Neutrophil (primary cell): Measurements from ENCODE around the gene FAM111B.
A peak's percentile ranks its signal among the peaks of the same experiment; 100 is the strongest.

ENCODE experiments used
- H3K27ac ChIP-seq: fragments of 200-600 bp; sonication (generic); 2 replicates; pipeline ENCODE4 v1.5.1; 2016; ENCODE audit warnings: mild to moderate bottlenecking, moderate library complexity
- H3K27me3 ChIP-seq: fragments of 200-600 bp; sonication (generic); 2 replicates; pipeline ENCODE4 v1.6.0; 2016; ENCODE audit warnings: mild to moderate bottlenecking
- H3K36me3 ChIP-seq: fragments of 200-600 bp; sonication (generic); 2 replicates; pipeline ENCODE4 v1.5.1; 2017
- H3K4me1 ChIP-seq, 2 experiments: fragments of 200-600 bp in 1 of 2; sonication (generic) in 1 of 2; 1 replicate in 1 of 2; 2 replicates in 1 of 2; pipeline versions ENCODE4 v1.5.1 to v1.6.1; 2013 to 2016; ENCODE audit warnings: low read depth in 1 of 2, low read length in 1 of 2, mild to moderate bottlenecking in 1 of 2, moderate library complexity in 1 of 2; ENCODE audit not compliant: control insufficient read depth in 1 of 2, insufficient read depth in 1 of 2
- H3K4me3 ChIP-seq, 2 experiments: fragments of 200-600 bp in 1 of 2; sonication (generic) in 1 of 2; 1 replicate in 1 of 2; 2 replicates in 1 of 2; pipeline ENCODE4 v1.5.1; 2013 to 2016; ENCODE audit warnings: low read depth in 1 of 2, low read length in 1 of 2, mild to moderate bottlenecking in 1 of 2, moderate library complexity in 1 of 2
- H3K9me3 ChIP-seq: fragments of 200-600 bp; sonication (generic); 2 replicates; pipeline ENCODE4 v1.5.1; 2016
- TF ChIP-seq, protein P1 (sequence below): fragments of 200-600 bp; sonication (generic); IDR thresholded peaks from 2 replicates; pipeline ENCODE4 v1.5.1; 2016; ENCODE audit warnings: antibody characterized with exemption

The FAM111B gene

DNA sequence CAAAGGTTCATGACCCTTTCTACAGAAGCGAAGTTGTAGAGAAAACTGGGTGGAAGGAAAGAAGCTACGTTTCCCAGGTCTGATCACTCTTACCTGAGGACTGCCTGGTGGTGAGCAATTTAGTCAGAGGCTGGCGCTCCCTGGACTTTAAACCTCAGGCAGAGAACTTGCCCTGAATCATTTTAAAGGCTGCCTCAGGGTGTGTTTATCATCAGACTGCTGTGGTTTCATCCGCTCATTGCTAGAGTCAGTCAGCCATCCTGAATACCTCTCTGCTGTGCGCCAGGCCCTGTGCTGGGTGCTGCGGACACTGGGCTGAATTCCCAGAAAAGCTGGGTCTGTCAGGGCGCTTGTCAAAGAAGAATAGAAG is 67.6 kb downstream of the FAM111B start:
- Histone ChIP-seq H3K4me1 (peaks cover 23 to 26% of the 10 kb centered on the region in 2 experiments), H3K27ac (peak overlapping the region; percentile 13), H3K36me3 (peaks cover 7% of the 10 kb centered on the region), H3K27me3 (peaks cover 35% of the 10 kb centered on the region), H3K4me3 (no peak overlapping the region), H3K9me3 (no peaks in the 10 kb centered on the region)
- TF ChIP-seq, protein P1, sequence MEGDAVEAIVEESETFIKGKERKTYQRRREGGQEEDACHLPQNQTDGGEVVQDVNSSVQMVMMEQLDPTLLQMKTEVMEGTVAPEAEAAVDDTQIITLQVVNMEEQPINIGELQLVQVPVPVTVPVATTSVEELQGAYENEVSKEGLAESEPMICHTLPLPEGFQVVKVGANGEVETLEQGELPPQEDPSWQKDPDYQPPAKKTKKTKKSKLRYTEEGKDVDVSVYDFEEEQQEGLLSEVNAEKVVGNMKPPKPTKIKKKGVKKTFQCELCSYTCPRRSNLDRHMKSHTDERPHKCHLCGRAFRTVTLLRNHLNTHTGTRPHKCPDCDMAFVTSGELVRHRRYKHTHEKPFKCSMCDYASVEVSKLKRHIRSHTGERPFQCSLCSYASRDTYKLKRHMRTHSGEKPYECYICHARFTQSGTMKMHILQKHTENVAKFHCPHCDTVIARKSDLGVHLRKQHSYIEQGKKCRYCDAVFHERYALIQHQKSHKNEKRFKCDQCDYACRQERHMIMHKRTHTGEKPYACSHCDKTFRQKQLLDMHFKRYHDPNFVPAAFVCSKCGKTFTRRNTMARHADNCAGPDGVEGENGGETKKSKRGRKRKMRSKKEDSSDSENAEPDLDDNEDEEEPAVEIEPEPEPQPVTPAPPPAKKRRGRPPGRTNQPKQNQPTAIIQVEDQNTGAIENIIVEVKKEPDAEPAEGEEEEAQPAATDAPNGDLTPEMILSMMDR, result no peak

DNA sequence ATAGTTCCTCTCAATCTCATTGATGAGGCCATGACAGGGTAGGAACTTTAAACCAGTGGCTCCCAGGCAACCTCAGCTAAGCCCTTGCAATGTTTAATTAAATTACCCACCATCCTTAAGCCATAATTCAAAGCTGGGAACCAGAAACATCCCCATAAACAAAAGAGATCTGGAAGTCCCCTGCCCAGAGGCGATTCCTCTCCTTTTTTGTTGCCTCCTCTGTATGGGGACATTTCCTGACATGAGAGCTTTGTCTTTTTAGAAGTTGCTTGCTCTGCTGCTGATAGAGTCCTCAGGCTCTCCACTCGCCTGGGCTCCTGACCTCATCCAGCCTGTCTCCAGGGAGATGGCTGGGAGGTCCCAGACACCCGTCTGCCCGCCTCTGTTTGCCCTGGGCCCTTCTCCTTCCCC is 68.1 kb downstream of the FAM111B start:
- Histone ChIP-seq H3K4me1 (peaks cover 23 to 26% of the 10 kb centered on the region in 2 experiments), H3K27ac (peak overlapping the region; percentile 13), H3K9me3 (no peaks in the 10 kb centered on the region), H3K36me3 (peaks cover 7% of the 10 kb centered on the region), H3K4me3 (no peak overlapping the region), H3K27me3 (peaks cover 35% of the 10 kb centered on the region)
- TF ChIP-seq, protein P1, result no peak

DNA sequence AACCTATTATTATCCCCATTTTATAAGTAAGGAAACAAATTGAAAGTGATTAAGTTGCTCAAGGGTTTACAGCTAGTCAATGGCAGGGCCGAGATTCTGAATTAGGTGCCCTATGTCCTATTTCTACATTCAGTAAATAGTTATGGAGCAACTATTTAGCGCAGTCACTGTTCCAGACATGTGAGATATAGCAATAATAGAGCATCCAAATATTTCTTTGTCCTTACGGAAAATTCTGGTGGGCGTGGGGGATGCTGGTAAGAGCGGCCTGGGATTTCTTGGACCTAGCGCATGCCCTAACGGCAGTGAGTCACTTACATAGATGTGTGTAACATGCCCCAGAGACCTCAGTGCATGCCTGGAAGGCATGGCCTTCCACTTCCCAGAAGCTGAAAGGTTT is 69.3 kb downstream of the FAM111B start:
- H3K9me3 ChIP-seq, result no peaks in the 10 kb centered on the region
- no peak overlapping the region for H3K27ac ChIP-seq
- TF ChIP-seq, protein P1, result no peak

More for the DNA sequence above, 69.3 kb downstream of the FAM111B start:
- H3K27me3 ChIP-seq, result peaks cover 35% of the 10 kb centered on the region
- H3K4me1 ChIP-seq, result peaks cover 23 to 24% of the 10 kb centered on the region in 2 experiments
- H3K4me3 ChIP-seq, result no peak overlapping the region
- H3K36me3 ChIP-seq, result peaks cover 7% of the 10 kb centered on the region
